Activated B cell treated with CpG ODN at 0.5 μM for 24 hours (primary cell): ENCODE results near the gene ZKSCAN3. TPM values are rescaled to one million over a fixed set of nuclear protein-coding genes. Genes with fewer than 3 reads are reported as not detected.
"Not testable (repeated sequence)": the region's sequence is repeated elsewhere in the genome, so short reads cannot be mapped to it uniquely, and the experiment has no call there.

Experiments
- ATAC-seq: fragments of 200-7000 bp; cut with Tn5 transposase; one replicate; pipeline ENCODE4 v1.10.0; 2021; ENCODE audit warnings: low read depth, mild to moderate bottlenecking, moderate library complexity
- CTCF ChIA-PET: fragments of 350-600 bp; sonication (Branson Sonifier 250); formaldehyde crosslinking; loops from one replicate; lab custom pipeline; 2021; ENCODE audit warnings: antibody characterized with exemption; lab: Charles Lee
- POLR2A ChIA-PET: fragments of 350-600 bp; sonication (Branson Sonifier 250); formaldehyde crosslinking; loops from one replicate; lab custom pipeline; 2021; ENCODE audit warnings: antibody characterized with exemption; lab: Charles Lee
- DNase-seq: peaks from one replicate; pipeline ENCODE4 v3.0.0; 2022
- H3K27ac Mint-ChIP-seq: one replicate; pipeline ENCODE4 v1.8.0; 2020; ENCODE audit warnings: mixed read lengths
- H3K27me3 Mint-ChIP-seq: one replicate; pipeline ENCODE4 v1.8.0; 2021; ENCODE audit warnings: mixed read lengths
- H3K36me3 Mint-ChIP-seq: one replicate; pipeline ENCODE4 v1.8.0; 2021; ENCODE audit warnings: low read depth, mixed read lengths
- H3K4me1 Mint-ChIP-seq: one replicate; pipeline ENCODE4 v1.8.0; 2021; ENCODE audit warnings: mixed read lengths
- H3K4me3 Mint-ChIP-seq: one replicate; pipeline ENCODE4 v1.8.0; 2020; ENCODE audit warnings: mild to moderate bottlenecking, mixed read lengths
- H3K9me3 Mint-ChIP-seq: one replicate; pipeline ENCODE4 v1.8.0; 2020; ENCODE audit warnings: mixed read lengths
- CTCF ChIP-seq: fragments of 200-600 bp; IDR thresholded peaks from one replicate; pipeline ENCODE4 v1.8.0; 2022; ENCODE audit warnings: antibody characterized with exemption, mild to moderate bottlenecking
- intact Hi-C: fragments of 100-400 bp; cut with micrococcal nuclease; formaldehyde crosslinking; loops from one replicate; pipeline ENCODE4 v1.15.1; 2024
- total RNA-seq: library from RNA; stranded (reverse); gene quantifications from 2 replicates; pipeline ENCODE4 v1.2.3, GENCODE V29; 2022

Gene ZKSCAN3
- total RNA-seq, 1 donor from 2014 or later = 6.3 TPM

- no peak for TF ChIP-seq CTCF
- Mint-ChIP-seq H3K27ac (no peak overlapping the region), H3K36me3 (no peaks in the 10 kb centered on the region), H3K27me3 (peaks cover 4% of the 10 kb centered on the region), H3K4me1 (no peaks in the 10 kb centered on the region), H3K4me3 (no peak overlapping the region), H3K9me3 (peaks cover under 1% of the 10 kb centered on the region)
- POLR2A ChIA-PET = no interaction called here
- ATAC-seq (no peak), DNase-seq (no peak)
- CTCF ChIA-PET = no interaction called here
- intact Hi-C loops = no loop called here
Observed at GRCh38 chr6:28315628-28316027, 34.1 kb upstream of the ZKSCAN3 start.

GRCh38 chr6:28317866-28318265, 31.9 kb upstream of the ZKSCAN3 start:
- ATAC-seq, H3K4me1 Mint-ChIP-seq, POLR2A ChIA-PET, H3K9me3 Mint-ChIP-seq, H3K27me3 Mint-ChIP-seq, H3K27ac Mint-ChIP-seq, H3K4me3 Mint-ChIP-seq, intact Hi-C loops, DNase-seq, H3K36me3 Mint-ChIP-seq, CTCF ChIA-PET: not testable (repeated sequence)

- no peak for TF ChIP-seq CTCF
- Mint-ChIP-seq H3K27ac (no peak overlapping the region), H3K4me3 (no peak overlapping the region), H3K27me3 (no peaks in the 10 kb centered on the region), H3K9me3 (peaks cover 30% of the 10 kb centered on the region), H3K4me1 (no peaks in the 10 kb centered on the region), H3K36me3 (peaks cover 20% of the 10 kb centered on the region)
- ChIA-PET CTCF (no interaction called here), POLR2A (no interaction called here)
- ATAC-seq (no peak), DNase-seq (no peak)
- intact Hi-C loops = no loop called here
Observed at GRCh38 chr6:28322661-28323060, 27.1 kb upstream of the ZKSCAN3 start.

GRCh38 chr6:28323813-28324424, 25.8 kb upstream of the ZKSCAN3 start:
- peaks cover 25% of the 10 kb centered on the region for H3K36me3 Mint-ChIP-seq
- intact Hi-C loops = no loop called here
- ATAC-seq (no peak), DNase-seq (no peak)
- no peak overlapping the region for H3K4me3 Mint-ChIP-seq
- ChIA-PET CTCF (no interaction called here), POLR2A (no interaction called here)
- no peak overlapping the region for H3K27ac Mint-ChIP-seq
- H3K4me1 Mint-ChIP-seq = no peaks in the 10 kb centered on the region
- peaks cover 35% of the 10 kb centered on the region for H3K9me3 Mint-ChIP-seq
- no peak for TF ChIP-seq CTCF
- no peaks in the 10 kb centered on the region for H3K27me3 Mint-ChIP-seq

- H3K36me3 Mint-ChIP-seq = peaks cover 27% of the 10 kb centered on the region
- H3K9me3 Mint-ChIP-seq = peaks cover 35% of the 10 kb centered on the region
- DNase-seq = no peak
- H3K4me3 Mint-ChIP-seq = no peak overlapping the region
- no peaks in the 10 kb centered on the region for H3K27me3 Mint-ChIP-seq
- intact Hi-C loops = no loop called here
- ChIA-PET CTCF (no interaction called here), POLR2A (no interaction called here)
- H3K4me1 Mint-ChIP-seq = no peaks in the 10 kb centered on the region
- H3K27ac Mint-ChIP-seq = no peak overlapping the region
- no peak for ATAC-seq
- no peak for TF ChIP-seq CTCF
Observed at GRCh38 chr6:28326371-28326948, 23.3 kb upstream of the ZKSCAN3 start.
